ENCODE results near the gene TSSK6.

Gene TSSK6

DNA sequence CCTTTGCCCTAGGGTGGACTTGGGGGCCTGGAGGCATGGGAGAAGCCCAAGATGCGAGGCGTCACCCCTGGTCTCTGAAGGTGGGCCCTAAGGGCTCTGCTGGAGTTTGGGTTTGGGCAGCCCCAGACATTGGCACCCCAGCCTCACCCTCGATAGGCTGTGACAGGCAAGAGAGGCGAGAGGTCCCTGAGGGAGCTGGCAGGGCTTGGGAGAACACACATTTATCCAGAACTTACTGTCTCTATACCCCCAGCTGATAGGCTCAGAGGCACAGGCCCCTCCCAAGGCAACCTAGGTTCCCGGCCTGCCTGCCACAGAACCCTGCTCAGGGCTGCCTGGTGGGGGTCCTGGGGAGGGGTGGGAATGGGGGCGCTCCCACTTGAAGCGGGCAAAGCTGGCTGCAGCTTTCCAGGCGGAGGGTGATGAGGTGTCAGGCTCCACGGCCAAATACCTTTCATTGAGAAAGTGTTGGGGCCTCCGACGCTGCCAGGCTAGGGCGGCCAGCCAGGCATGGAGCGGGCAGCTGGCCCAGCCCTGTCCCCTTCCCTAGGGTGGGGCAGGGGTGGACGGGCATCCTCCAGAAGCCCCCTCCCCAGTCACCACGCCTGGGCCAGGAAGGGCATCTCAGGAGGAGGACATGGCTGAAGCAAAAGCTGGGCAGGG is 32.5 kb upstream of the TSSK6 start:
- Histone ChIP-seq H3K79me2 (ENCODE audit: insufficient read depth, low read length) (no peaks in the 10 kb centered on the region), H3K27me3 (ENCODE audit: insufficient read depth, low read length) (0 out of 2 replicates have a peak, but pooled peaks cover 4% of the 10 kb centered on the region), H3K4me3 (ENCODE audit: low read depth, low read length, poor library complexity, severe bottlenecking) (no peak overlapping the region), H2AFZ (ENCODE audit: low read length) (no peak overlapping the region), H3K27ac (ENCODE audit: low read depth, low read length, poor library complexity, severe bottlenecking) (no peak overlapping the region), H3K4me2 (ENCODE audit: low read length) (no peak overlapping the region), H3K4me1 (ENCODE audit: insufficient read depth, low read length, severe bottlenecking) (no peaks in the 10 kb centered on the region), H3K9me3 (ENCODE audit: low read length) (no peaks in the 10 kb centered on the region), H4K20me1 (ENCODE audit: insufficient read depth, low read length) (no peaks in the 10 kb centered on the region), H3K36me3 (ENCODE audit: insufficient read depth, low read length) (no peaks in the 10 kb centered on the region), H3K9me2 (ENCODE audit: low read depth, low read length) (no peaks in the 10 kb centered on the region), H3K9ac (ENCODE audit: low read length) (no peak overlapping the region), H3F3A (ENCODE audit: insufficient read depth, low read length) (no peaks in the 10 kb centered on the region)
- TF ChIP-seq, protein P1, sequence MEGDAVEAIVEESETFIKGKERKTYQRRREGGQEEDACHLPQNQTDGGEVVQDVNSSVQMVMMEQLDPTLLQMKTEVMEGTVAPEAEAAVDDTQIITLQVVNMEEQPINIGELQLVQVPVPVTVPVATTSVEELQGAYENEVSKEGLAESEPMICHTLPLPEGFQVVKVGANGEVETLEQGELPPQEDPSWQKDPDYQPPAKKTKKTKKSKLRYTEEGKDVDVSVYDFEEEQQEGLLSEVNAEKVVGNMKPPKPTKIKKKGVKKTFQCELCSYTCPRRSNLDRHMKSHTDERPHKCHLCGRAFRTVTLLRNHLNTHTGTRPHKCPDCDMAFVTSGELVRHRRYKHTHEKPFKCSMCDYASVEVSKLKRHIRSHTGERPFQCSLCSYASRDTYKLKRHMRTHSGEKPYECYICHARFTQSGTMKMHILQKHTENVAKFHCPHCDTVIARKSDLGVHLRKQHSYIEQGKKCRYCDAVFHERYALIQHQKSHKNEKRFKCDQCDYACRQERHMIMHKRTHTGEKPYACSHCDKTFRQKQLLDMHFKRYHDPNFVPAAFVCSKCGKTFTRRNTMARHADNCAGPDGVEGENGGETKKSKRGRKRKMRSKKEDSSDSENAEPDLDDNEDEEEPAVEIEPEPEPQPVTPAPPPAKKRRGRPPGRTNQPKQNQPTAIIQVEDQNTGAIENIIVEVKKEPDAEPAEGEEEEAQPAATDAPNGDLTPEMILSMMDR (IDR thresholded peaks at IDR 0.05; ENCODE audit: low read length): no peak
- no peak for TF ChIP-seq EZH2 (IDR thresholded peaks at IDR 0.05; ENCODE audit: borderline replicate concordance, low read length)

DNA sequence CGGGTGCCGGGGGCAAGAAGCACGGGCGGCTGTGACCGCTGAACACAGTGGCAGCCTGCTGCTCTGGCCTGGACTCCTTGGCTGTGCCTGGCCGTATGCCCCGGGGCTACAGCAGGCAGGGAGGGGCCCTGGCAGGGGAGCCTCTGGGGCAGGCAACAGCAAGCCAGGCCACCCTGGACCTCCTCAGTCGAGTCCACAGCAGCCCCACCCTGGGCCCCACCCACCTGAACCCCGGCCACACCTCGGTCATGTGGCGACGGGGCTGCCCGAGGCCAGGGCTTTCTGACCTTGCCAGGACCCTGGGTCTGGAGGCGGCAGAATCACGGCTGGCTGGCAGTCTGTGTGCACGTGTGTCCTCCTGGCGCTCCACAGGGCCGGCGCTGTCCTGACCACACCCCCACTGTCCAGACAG is 31.4 kb upstream of the TSSK6 start:
- Histone ChIP-seq H3K9me2 (ENCODE audit: low read depth, low read length) (no peaks in the 10 kb centered on the region), H3K36me3 (ENCODE audit: insufficient read depth, low read length) (no peaks in the 10 kb centered on the region), H4K20me1 (ENCODE audit: insufficient read depth, low read length) (no peaks in the 10 kb centered on the region), H3K4me2 (ENCODE audit: low read length) (no peak overlapping the region), H3K27ac (ENCODE audit: low read depth, low read length, poor library complexity, severe bottlenecking) (no peak overlapping the region), H3K79me2 (ENCODE audit: insufficient read depth, low read length) (no peaks in the 10 kb centered on the region), H3K4me3 (ENCODE audit: low read depth, low read length, poor library complexity, severe bottlenecking) (no peak overlapping the region), H3K27me3 (ENCODE audit: insufficient read depth, low read length) (0 out of 2 replicates have a peak, but pooled peaks cover 4% of the 10 kb centered on the region), H3K4me1 (ENCODE audit: insufficient read depth, low read length, severe bottlenecking) (no peaks in the 10 kb centered on the region), H3K9ac (ENCODE audit: low read length) (no peak overlapping the region), H3K9me3 (ENCODE audit: low read length) (no peaks in the 10 kb centered on the region), H2AFZ (ENCODE audit: low read length) (no peak overlapping the region), H3F3A (ENCODE audit: insufficient read depth, low read length) (no peaks in the 10 kb centered on the region)
- no peak for TF ChIP-seq EZH2 (IDR thresholded peaks at IDR 0.05; ENCODE audit: borderline replicate concordance, low read length)
- TF ChIP-seq, protein P1 (IDR thresholded peaks at IDR 0.05; ENCODE audit: low read length): no peak

DNA sequence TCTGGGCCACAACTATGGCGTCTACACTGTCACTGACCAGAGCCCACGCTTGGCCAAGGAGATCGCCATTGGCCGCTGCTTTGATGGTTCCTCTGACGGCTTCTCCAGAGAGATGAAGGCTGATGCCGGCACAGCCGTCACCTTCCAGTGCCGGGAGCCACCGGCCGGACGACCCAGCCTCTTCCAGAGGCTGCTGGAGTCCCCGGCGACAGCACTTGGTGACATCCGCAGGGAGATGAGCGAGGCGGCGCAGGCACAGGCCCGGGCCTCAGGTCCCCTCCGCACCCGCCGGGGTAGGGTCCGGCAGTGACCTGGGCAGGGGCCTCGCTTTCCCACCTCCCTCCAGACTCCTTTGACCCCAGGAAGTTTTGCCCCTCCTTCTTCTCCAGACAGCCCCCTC is 30.4 kb upstream of the TSSK6 start:
- Histone ChIP-seq H4K20me1 (ENCODE audit: insufficient read depth, low read length) (no peaks in the 10 kb centered on the region), H3K36me3 (ENCODE audit: insufficient read depth, low read length) (no peaks in the 10 kb centered on the region), H3K27me3 (ENCODE audit: insufficient read depth, low read length) (no peaks in the 10 kb centered on the region), H3K79me2 (ENCODE audit: insufficient read depth, low read length) (no peaks in the 10 kb centered on the region), H3K9me2 (ENCODE audit: low read depth, low read length) (no peaks in the 10 kb centered on the region), H3K4me3 (ENCODE audit: low read depth, low read length, poor library complexity, severe bottlenecking) (no peak overlapping the region), H3K9ac (ENCODE audit: low read length) (no peak overlapping the region), H3K4me1 (ENCODE audit: insufficient read depth, low read length, severe bottlenecking) (no peaks in the 10 kb centered on the region), H3K4me2 (ENCODE audit: low read length) (no peak overlapping the region), H3F3A (ENCODE audit: insufficient read depth, low read length) (no peaks in the 10 kb centered on the region), H3K27ac (ENCODE audit: low read depth, low read length, poor library complexity, severe bottlenecking) (no peak overlapping the region), H3K9me3 (ENCODE audit: low read length) (no peaks in the 10 kb centered on the region), H2AFZ (ENCODE audit: low read length) (no peak overlapping the region)
- TF ChIP-seq EZH2 (IDR thresholded peaks at IDR 0.05; ENCODE audit: borderline replicate concordance, low read length): no peak
- TF ChIP-seq, protein P1 (IDR thresholded peaks at IDR 0.05; ENCODE audit: low read length): no peak

All from OCI-LY1 (cell line).